Measurements from ENCODE around the gene CTXN3. TPM values are rescaled to one million over a fixed set of nuclear protein-coding genes. Genes with fewer than 3 reads are reported as not detected.
A peak's percentile ranks its signal among the peaks of the same experiment; 100 is the strongest.
"Not testable (repeated sequence)": the region's sequence is repeated elsewhere in the genome, so short reads cannot be mapped to it uniquely, and the experiment has no call there.

The CTXN3 gene
- total RNA-seq, 1 experiment from 2014 or later, result not detected

DNA sequence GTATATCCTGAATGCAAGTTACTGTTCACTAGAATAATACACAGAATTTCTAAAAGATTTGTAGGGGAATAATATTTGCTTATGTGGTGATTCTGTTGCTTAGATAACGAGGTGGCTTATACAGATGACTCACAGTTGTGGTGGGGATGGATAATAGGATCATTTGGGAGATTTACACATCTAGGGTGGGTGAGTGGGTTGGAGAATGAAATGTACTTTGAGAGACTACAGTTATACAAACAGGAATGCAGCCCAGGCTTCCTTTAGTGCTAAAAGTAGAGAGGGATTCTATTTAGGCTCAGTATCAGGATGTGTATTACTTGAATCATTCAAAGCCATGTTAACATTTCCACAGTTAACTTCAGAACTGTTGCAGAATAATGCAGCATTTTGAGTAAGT, 1.8 kb downstream of the CTXN3 start:
- DNase-seq (ENCODE audit: low read depth), result peak; percentile 74

DNA sequence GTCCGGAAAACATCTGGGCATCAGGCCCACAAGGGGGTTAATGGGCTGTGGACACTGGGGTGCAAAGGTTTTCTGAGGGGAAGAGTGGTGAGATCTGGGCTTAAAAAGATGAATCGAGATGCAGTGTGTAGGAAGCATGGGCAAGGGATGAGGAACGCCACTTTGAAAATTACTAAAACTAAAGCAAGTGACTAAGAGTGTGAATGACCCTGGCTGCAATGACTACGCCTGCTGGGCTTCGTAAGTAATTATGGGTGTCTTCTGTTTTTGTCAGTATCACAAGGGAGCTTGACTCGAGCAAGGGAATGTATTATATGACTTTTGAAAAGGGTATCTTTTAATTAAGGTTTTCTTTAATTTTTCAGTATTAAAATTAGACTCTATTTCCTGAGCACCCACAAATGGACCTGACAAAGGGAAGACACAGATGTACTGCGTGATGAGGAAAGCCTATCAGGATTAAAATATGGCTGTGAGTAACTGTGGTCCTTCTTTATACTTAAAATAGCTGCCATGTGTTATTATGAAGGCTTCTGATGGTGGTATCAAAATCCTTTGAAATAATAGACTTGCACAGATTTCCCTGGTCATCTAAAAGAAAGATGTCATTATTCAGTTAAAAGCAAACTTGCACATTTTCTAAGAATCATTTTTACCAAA, 4.2 kb downstream of the CTXN3 start:
- no peak for DNase-seq (ENCODE audit: low read depth)

DNA sequence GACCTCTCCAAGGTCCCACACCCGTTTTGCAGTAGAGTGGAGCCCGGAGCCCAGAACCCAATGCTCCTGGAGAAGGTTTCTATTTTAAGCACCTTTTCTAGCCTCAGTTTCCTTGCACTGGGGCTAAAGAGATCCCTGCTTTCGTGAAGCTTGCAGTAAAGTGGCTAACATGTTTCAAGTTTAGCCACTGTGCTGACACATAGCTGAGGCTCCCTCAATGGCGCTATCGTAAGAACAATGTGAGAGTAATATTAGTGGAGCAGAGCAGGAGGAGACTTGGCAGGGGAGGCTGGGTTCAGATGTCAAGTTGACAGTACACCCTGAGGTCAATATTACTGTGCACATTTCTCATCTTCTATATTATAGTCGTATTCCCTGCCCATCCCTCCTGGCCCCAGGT, 7.9 kb downstream of the CTXN3 start:
- no peak for DNase-seq (ENCODE audit: low read depth)

DNA sequence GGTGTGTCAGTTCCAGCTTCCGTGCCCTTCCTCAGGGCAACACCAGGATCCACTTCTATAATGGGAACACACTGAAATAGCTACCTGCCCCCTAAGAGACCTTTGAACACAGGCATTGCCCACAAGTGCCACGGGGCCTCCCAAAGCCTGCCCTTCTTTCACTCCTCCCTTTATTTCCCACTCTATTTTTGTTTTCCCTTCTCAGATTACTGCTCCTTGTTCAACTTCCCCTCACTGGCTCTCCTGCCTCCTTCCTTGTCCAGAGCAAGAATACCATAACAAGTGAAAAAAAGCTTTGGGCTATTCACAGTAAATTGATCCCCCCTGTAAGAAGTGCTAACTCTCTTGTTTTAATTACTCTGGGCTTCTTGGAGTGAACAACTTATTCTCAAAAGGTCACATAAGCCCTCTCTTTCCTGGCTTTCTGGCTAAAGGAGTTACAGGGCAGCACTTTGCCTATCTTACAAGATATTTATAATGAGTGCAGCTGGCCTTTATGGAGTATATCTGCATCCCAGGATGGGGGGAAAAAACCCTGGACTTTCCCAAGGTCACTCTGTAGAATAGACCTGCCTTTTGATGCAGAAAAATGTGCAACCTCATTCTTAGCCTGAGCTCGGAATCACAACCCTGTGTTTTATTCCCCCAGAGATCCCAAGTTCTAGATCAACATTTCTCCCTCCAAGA, 11.3 kb downstream of the CTXN3 start:
- DNase-seq (ENCODE audit: low read depth), result no peak

DNA sequence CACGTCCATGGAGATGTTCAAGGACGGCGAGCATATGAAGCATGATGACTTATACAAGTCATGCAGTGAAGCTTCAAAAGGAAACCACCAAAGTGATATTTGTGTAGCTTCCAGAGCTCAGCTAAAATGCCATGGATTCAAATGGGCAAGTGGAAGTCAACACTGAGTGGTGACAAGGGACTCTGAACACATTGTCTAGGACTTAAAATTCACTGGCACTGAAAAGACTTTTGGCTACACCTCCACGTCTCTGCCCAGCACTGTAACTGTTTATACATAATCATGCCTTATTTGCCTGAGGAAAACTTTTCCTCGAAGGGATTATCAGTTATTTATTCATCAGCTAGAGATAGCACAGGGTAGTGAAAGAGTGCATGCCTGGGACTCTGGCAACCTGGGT, 15.2 kb downstream of the CTXN3 start:
- no peak for DNase-seq (ENCODE audit: low read depth)

DNA sequence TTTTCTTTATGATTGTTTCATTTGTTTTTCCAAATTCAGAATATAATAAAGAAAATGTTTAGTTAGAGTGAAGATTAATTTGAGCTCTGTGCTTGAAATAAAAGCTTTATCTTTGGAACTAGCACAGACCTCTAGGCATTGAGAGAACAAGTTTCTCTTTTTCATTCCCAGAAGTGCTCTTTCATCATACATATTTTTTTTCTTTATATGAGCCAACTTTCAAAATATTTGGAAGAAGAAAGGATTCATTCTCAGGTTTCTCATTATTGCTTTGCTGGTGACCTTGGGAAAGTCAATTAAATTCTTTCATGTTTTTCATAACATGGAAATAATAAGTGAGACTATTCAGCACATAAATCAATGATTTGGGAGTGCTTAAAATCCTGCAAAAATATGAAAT, 16.8 kb downstream of the CTXN3 start:
- DNase-seq (ENCODE audit: low read depth), result no peak

DNA sequence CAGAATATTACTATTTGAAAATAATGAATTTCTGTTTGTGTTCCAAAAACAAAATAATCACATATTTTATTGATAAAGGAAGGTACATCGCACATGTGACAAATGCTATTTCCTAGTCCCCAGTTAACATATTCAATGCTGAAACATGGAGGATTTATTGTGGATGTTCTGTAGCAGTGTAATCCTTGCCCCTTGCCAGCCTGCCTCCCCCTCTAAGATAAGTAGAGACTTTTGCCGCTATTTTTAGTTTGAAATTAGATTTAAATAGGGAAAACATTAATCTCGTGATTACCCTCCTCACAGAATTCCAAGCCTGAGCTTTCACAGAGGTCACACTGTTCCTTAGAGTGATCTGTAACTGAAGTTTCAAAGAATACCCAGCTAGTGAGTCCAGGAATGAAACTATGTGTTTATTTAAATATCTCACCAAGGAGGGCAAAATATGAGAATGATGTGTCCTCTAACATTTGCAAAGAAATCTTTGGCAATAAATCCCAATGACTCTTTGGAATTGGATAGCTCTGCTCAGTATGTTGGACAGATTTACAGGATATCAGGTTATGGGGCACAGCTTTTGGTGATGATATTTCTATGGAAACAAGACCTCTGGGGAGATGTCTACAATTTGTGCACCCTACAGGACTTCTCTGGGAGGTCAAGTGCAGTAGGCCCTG, 17.3 kb downstream of the CTXN3 start:
- DNase-seq (ENCODE audit: low read depth), result peak; percentile 6

DNA sequence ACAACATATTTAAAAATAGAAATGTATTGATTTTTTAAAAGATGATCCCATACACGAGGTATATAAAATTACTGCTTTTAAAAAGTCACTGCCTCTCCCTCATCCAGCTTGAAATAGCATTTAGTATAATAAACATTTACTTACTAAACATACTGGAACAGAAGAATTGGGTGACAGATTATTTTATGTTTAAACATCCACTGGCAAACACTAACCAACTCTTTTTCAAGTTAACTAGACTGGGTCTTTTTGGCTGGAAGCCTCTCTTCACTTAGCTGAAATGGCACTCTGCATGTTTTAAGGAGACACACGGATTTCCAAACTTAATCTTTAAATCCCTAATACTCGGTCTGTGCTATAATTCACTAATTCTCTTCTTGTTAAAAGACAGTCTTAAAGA, 19.0 kb downstream of the CTXN3 start:
- DNase-seq (ENCODE audit: low read depth), result no peak

DNA sequence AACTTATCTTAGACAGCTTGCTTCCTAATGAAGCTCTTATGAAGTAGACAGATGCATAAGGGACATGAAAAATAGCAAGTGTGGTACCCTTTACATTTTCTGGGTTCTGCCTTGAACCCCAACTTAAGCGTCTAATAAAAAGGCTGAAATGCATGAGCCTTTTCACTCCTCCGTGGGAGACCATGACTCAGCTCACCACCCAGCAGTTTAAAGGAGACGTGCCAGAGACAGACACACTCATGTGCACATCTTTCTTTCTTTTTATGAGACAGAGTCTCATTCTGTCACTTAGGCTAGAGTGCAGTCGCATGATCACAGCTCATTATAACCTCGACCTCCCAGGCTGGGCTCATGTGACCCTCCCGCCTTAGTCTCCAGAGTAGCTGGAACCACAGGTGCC, 22.3 kb downstream of the CTXN3 start:
- peak; percentile 3 for DNase-seq (ENCODE audit: low read depth)

DNA sequence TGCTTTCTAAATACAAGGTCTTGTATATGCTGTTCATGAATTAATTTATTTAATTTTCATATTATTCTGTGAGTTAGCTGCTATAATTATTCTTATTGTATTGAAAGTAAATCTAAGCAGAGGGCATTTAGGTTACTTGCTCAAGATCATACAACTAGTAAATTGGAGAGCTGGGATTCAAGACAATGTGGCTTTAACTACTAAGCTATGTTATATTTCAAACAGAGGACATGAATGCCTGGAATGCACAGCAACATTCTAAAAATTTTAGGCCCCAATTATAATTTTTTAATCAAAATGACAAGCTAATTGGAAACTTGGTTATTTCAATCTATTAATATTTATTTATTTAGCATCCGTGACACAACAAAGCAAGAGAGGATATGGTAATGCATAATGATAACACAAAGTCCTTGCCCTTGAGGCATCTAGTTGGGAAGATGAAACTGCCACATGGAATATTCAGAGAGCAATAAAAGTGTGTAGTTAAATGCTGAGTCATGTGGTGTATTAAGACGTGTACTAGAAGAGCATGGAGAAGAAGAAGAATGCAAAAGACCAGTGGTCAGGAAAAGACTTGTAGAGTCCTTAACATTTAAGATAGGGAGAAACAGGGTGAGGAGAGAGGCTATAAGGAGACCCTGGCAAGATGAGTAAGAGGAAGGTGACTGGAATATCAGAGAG, 24.4 kb downstream of the CTXN3 start:
- no peak for DNase-seq (ENCODE audit: low read depth)

DNA sequence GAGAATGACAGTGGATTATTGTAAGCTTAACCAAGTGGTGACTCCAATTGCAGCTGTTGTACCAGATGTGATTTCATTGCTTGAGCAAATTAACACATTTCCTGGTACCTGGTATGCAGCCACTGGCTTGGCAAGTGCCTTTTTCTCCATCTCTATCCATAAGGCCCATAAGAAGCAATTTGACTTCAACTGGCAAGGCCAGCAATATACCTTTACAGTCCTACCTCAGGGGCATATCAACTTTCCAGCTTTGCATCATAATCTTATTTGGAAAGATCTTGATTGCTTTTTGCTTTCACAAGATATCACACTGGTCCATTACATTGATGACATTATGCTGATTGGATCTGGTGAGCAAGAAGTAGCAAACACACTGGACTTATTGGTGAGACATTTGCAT, 28.1 kb downstream of the CTXN3 start:
- DNase-seq (ENCODE audit: low read depth), result not testable (repeated sequence)

DNA sequence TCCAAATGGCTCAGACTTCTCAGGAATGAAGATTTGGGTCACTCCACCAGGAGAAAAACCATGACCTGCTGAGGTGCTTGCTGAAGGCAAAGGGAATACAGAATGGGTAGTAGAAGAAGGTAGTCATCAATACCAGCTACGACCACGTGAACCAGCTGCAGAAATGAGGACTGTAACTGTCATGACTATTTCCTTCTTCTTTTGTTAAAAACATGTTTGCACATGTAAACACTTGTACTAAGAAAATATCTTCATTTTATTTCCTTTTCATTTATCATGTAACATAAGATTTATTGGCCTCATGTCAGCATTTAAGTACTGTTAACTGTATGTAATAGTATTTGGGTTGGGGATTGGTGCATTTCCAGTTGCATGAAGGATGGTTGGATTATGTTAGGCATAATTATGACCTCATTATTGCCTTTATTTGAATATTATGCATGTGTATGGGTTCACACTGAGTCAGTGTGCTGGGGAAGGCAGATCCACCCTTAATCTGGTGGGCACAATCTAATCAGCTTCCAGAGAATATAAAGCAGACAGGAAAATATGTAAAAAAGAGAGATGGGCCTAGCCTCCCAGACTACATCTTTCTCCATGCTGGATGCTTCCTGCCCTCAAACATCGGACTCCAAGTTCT, 30.9 kb downstream of the CTXN3 start:
- not testable (repeated sequence) for DNase-seq (ENCODE audit: low read depth)

DNA sequence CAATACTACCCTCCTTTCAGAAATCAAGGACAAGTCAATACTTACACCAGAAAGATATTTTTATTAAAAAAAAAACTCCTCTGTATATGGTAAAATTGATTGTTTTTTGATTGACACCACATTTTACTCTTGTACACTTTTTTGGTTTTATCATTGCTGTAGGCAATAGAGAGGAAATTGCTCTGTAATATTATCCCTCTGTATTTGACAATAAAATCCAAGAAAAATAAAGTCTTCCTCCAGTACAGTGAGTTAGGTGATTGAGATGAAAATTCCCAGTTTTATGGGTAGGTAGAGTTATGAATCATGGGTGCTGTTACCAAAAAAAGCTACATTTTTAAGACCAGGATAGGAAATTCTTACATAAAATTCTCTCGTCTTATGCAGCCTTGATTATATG, 31.7 kb downstream of the CTXN3 start:
- no peak for DNase-seq (ENCODE audit: low read depth)

DNA sequence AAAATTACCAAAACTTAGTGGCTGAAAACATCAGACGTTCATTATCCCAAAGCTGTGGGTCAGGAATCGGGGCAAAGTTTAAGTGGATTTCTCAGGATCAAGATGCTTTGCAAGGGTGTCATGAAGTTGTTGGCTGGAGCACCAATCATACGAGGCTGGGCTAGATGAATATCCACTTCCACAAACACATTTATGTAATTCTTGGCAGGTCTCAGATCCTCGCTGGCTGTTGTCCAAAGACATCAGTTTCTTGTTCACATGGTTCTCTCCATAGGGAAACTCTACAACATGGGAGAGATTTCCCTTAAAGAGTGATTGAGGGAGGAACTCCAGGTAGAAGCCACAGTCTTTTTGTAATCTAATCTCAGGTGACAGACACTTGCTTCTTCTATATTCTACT, 34.1 kb downstream of the CTXN3 start:
- no peak for DNase-seq (ENCODE audit: low read depth)

DNA sequence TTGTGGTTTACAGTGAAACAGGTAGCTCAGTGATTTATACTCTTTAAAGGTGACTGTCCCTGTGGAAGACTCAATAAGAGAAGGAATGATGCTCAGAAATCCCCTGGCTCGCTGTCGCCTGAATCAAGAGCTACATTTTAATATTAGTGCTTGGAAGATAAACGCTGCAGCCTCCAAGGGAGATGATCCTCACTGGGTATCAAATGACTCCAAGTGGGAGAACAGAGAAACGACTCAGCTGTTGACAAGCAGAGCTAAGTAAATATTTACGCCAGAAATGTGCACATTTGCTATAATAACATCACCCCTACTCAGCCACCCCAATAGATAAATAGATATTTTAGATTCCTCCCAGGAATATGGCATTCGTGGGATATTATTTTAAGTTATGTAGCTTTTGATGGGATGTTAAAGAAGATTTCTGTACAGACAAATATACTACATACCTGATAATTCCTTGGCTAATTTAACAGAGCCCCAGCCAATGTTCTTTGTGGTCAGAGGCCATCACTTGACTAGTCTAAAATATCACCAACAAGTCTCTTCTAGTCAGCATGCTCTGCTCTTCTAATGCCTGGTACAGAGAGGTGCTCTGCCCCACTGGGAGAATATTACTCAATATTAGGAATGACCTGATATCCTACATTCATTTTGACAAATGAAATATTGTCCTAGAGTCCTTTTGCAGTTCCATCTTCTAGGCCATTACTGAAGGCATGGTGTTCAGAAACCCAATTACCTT, 36.0 kb downstream of the CTXN3 start:
- DNase-seq (ENCODE audit: low read depth), result peak; percentile 17

DNA sequence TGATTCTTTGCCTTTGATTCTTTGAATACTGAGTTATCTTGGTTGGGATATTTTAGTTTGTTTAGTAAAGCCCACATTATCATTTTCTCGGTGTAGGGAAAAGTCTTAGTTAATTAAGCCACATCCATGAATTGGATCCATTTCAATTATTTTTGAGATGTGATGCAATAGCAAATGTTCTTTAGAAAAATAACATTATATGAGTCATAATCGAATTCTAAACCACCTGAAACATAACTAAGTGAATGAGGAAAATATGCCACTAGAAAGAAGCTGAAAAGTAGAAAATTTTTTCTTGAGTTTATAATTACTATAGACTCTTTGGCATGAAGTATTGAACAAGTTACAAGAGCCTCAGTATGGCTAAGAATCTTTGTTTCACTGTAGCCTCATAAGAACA, 36.8 kb downstream of the CTXN3 start:
- peak; percentile 4 for DNase-seq (ENCODE audit: low read depth)

DNA sequence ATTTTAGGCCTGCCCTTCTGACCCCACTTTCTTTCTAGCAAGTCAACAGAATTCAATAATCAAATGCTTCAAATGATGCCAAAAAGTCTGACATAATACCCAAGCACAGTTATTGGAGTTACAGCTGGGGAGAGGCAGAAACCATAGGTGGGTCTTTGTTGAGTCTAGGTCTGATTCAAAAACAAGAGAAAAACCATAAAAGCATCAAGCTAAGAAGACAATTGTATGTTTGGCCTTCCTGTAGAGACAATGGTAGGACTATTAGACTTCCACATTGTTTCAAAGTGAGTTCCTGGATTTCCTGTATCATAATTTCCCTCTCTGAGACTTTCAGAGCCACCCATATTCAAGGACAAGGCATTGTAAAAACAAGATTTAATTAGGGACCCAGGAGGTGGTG, 37.5 kb downstream of the CTXN3 start:
- no peak for DNase-seq (ENCODE audit: low read depth)

DNA sequence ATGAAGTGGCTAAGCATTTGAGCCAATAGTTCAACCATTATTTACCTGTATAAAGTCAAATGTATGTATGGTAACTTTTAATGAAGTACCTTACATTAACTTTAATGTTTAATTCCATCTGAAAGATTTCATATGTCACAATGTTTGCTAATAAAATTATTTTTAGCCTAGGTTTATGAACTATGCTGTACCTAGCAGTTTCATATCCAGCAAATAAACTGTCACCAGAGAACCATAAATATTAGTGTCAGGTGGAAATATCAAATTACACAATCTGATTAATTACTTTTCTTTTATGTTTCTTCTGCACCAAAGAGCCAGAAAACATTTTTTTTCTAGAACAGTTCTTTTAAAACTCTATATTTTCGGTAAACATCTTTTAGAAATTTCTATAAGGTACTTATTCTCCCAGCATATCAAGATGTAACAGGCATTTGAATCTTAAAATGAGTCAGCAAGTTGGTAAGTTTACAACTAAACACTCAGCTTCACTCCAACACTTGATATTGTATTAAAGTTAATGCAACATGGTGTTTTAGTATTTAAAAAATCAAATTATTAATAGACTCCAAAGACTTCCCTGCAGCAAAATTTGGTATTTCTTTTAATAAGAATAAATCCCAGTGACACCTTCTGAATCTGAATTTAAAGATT, 45.8 kb downstream of the CTXN3 start:
- no peak for DNase-seq (ENCODE audit: low read depth)

DNA sequence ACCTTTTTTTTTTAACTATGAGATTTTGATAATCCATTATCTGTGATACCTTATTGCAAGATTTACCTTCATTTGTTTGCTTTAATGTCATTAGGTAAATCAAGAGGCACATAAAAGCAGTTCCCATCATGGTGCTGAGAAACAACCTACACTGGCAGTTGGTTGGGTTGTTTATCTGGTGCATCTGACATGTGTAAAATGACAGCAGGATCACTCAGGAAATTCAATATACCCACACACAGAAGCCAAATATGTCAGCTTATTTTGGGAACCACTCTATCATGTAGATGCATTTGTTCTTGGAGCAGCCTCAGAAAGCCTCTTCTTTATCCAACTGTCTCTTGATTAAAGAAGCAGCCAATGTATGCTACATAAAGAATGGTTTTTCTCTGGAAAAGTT, 46.5 kb downstream of the CTXN3 start:
- DNase-seq (ENCODE audit: low read depth), result no peak

DNA sequence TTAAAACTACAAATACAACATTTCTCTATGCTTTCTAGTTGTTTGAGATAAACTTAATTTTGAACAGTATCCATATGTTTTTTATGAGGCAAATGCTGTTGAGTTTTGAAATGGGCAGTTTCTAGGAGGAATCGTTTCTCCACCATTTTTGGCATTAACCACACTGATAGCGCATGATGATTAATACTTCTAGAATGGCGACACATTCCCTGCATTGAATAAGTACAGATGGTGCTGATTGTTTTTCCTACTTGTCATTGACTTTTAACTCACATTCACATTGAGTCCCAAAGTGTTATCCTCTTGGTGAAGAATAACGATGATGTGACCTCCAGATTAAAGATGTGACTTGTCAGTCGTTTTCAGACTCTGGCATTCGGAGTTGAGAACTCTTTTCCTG, 47.8 kb downstream of the CTXN3 start:
- DNase-seq (ENCODE audit: low read depth), result peak; percentile 30

Measured in LHCN-M2 (cell line).